DND-41 (cell line): ENCODE measurements around the gene IDH3A.

Source experiments
- ATAC-seq: fragments of 200-7000 bp; cut with Tn5 transposase; 3 replicates; pipeline ENCODE4 v1.9.1; 2021; ENCODE audit warnings: low read depth; ENCODE audit not compliant: insufficient read depth
- DNase-seq: peaks from one replicate; pipeline ENCODE4 v3.0.0-alpha.2; 2020
- H2AFZ ChIP-seq: 2 replicates; pipeline ENCODE4 v1.6.0; 2012; ENCODE audit warnings: low read depth, low read length
- H3K27ac ChIP-seq: 2 replicates; pipeline ENCODE4 v1.5.1; 2012; ENCODE audit warnings: low read length, inconsistent platforms
- H3K27me3 ChIP-seq: fragments of 200-600 bp; sonication (generic); 2 replicates; pipeline ENCODE4 v1.6.0; 2012; ENCODE audit warnings: low read length, mild to moderate bottlenecking, inconsistent platforms; ENCODE audit not compliant: insufficient read depth, poor library complexity
- H3K36me3 ChIP-seq: 2 replicates; pipeline ENCODE4 v1.5.1; 2012; ENCODE audit warnings: low read length, inconsistent platforms; ENCODE audit not compliant: insufficient read depth
- H3K4me1 ChIP-seq: 2 replicates; pipeline ENCODE4 v1.5.1; 2012; ENCODE audit warnings: mild to moderate bottlenecking, low read length; ENCODE audit not compliant: insufficient read depth
- H3K4me2 ChIP-seq: 2 replicates; pipeline ENCODE4 v1.6.0; 2012; ENCODE audit warnings: mild to moderate bottlenecking, moderate library complexity, low read length, inconsistent platforms; ENCODE audit not compliant: insufficient read depth
- H3K4me3 ChIP-seq, 2 experiments: fragments of 200-600 bp in 1 of 2; shearing (Covaris generic) in 1 of 2; 2 replicates each; pipeline ENCODE4 v1.5.1; 2012 to 2016; ENCODE audit warnings: inconsistent platforms in 2 of 2, low read length in 2 of 2, mild to moderate bottlenecking in 2 of 2, low read depth in 1 of 2, moderate library complexity in 1 of 2
- H3K79me2 ChIP-seq: 2 replicates; pipeline ENCODE4 v1.6.0; 2012; ENCODE audit warnings: low read length, inconsistent platforms; ENCODE audit not compliant: insufficient read depth
- H3K9ac ChIP-seq: 2 replicates; pipeline ENCODE4 v1.6.0; 2012; ENCODE audit warnings: low read depth, mild to moderate bottlenecking, inconsistent platforms, low read length, moderate library complexity
- H3K9me3 ChIP-seq: 2 replicates; pipeline ENCODE4 v1.5.1; 2012; ENCODE audit warnings: low read length, moderate library complexity, mild to moderate bottlenecking, inconsistent platforms; ENCODE audit not compliant: insufficient read depth, severe bottlenecking
- H4K20me1 ChIP-seq: 2 replicates; pipeline ENCODE4 v1.6.0; 2012; ENCODE audit warnings: low read length; ENCODE audit not compliant: insufficient read depth
- CTCF ChIP-seq: IDR thresholded peaks from 2 replicates; pipeline ENCODE4 v1.5.1; 2012; ENCODE audit warnings: borderline replicate concordance, low read length, moderate library complexity, mild to moderate bottlenecking; ENCODE audit not compliant: poor library complexity, severe bottlenecking; ENCODE audit errors: extremely low read depth
- EZH2 ChIP-seq: IDR thresholded peaks from 3 replicates; pipeline ENCODE4 v1.6.1; 2012; ENCODE audit warnings: borderline replicate concordance, low read depth, mild to moderate bottlenecking, moderate library complexity, low read length, inconsistent platforms; ENCODE audit not compliant: severe bottlenecking

The IDH3A gene

DNA sequence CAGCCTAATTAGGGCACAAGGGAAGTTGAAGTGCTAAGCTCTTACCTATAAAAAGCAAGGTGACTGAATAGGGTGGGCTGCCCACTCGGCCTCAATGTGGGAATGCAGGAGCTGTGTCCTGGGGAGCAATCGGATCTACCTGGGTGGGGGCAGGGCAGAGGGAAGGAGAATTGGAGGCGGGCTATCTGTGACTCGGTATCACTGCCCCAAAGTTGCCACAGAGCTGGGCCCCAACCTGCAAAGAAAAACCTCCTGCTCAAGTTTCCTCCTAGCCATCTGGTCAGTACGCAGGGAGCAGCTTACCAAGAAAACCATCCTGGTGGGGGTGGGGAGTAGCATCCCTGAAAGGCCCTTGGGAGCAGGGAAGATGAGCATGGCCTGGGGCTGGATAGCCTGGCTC is 28.6 kb upstream of the IDH3A start:
- Histone ChIP-seq H4K20me1 (no peaks in the 10 kb centered on the region), H3K36me3 (no peaks in the 10 kb centered on the region), H3K79me2 (no peaks in the 10 kb centered on the region), H3K27me3 (no peaks in the 10 kb centered on the region), H3K4me2 (no peak overlapping the region), H3K4me1 (no peaks in the 10 kb centered on the region), H3K9ac (no peak overlapping the region), H2AFZ (no peak overlapping the region), H3K4me3 (no peak overlapping the region), H3K9me3 (no peaks in the 10 kb centered on the region), H3K27ac (no peak overlapping the region)
- no peak for TF ChIP-seq EZH2
- ATAC-seq (no peak), DNase-seq (no peak)

DNA sequence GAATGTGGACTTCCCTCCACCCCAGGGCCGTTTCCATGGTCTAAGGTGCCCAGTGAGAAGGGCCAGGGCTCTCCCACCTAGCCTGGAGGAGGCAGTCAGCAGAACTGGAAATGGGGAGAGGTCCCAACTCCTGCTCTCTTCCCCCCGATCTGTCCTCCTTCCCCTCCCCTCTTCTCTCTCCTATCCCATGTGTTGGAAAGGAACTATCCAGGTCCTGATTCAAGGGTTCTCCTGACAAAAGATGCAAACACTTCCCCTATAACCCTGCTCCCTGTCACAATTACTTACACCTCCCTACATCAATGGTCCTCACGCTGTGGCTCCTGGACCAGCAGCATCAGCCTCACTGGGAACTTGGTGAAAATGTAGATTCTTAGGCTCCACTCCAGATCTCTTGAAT is 23.9 kb upstream of the IDH3A start:
- no peaks in the 10 kb centered on the region for H3K4me1 ChIP-seq
- no peaks in the 10 kb centered on the region for H3K79me2 ChIP-seq
- H3K9ac ChIP-seq = no peak overlapping the region
- H3K9me3 ChIP-seq = no peaks in the 10 kb centered on the region
- H3K4me3 ChIP-seq = no peak overlapping the region
- no peaks in the 10 kb centered on the region for H3K27me3 ChIP-seq
- TF ChIP-seq CTCF = no peak
- TF ChIP-seq EZH2 = no peak
- no peak overlapping the region for H3K4me2 ChIP-seq
- no peak overlapping the region for H2AFZ ChIP-seq
- H3K36me3 ChIP-seq = no peaks in the 10 kb centered on the region
- no peak overlapping the region for H3K27ac ChIP-seq
- DNase-seq = no peak
- no peaks in the 10 kb centered on the region for H4K20me1 ChIP-seq
- ATAC-seq = no peak

- H2AFZ ChIP-seq = no peak overlapping the region
- no peaks in the 10 kb centered on the region for H4K20me1 ChIP-seq
- DNase-seq (no peak), ATAC-seq (no peak)
- no peak overlapping the region for H3K4me2 ChIP-seq
- H3K27ac ChIP-seq = no peak overlapping the region
- no peaks in the 10 kb centered on the region for H3K9me3 ChIP-seq
- TF ChIP-seq CTCF = no peak
- no peak for TF ChIP-seq EZH2
- H3K27me3 ChIP-seq = no peaks in the 10 kb centered on the region
- no peaks in the 10 kb centered on the region for H3K36me3 ChIP-seq
- no peaks in the 10 kb centered on the region for H3K79me2 ChIP-seq
- H3K4me3 ChIP-seq = no peak overlapping the region
- peaks cover 15% of the 10 kb centered on the region for H3K4me1 ChIP-seq
- H3K9ac ChIP-seq = no peak overlapping the region
These were observed 21.3 kb upstream of the IDH3A start for GRCh38 chr15:78127882-78128281.

GRCh38 chr15:78129077-78129750 is 19.9 kb upstream of the IDH3A start:
- Histone ChIP-seq H3K9me3 (no peaks in the 10 kb centered on the region), H3K27ac (no peak overlapping the region)
- TF ChIP-seq EZH2 (no peak), CTCF (no peak)

More at GRCh38 chr15:78129077-78129750, 19.9 kb upstream of the IDH3A start:
- ATAC-seq (no peak), DNase-seq (no peak)
- Histone ChIP-seq H3K9ac (no peak overlapping the region), H3K27me3 (no peaks in the 10 kb centered on the region), H3K36me3 (no peaks in the 10 kb centered on the region), H3K4me3 (no peak overlapping the region), H3K79me2 (no peaks in the 10 kb centered on the region), H3K4me2 (no peak overlapping the region), H2AFZ (no peak overlapping the region), H4K20me1 (no peaks in the 10 kb centered on the region), H3K4me1 (peaks cover 15% of the 10 kb centered on the region)
